T47D (cell line): Measurements from ENCODE around the gene AHI1.
"Not testable (repeated sequence)": the region's sequence is repeated elsewhere in the genome, so short reads cannot be mapped to it uniquely, and the experiment has no call there.

ENCODE experiments used
- DNase-seq, 2 experiments: peaks; one replicate each; pipeline versions ENCODE4 v3.0.0 to v3.0.0-alpha.2; 2011 to 2012; ENCODE audit warnings: low read depth in 1 of 2, low spot score in 1 of 2
- JUND ChIP-seq: IDR thresholded peaks from 2 replicates; pipeline ENCODE4 v1.6.1; 2012; ENCODE audit warnings: low read depth
- in situ Hi-C: cut with HindIII; loops from 2 replicates; pipeline ENCODE4 v1.10.0; 2016; ENCODE audit warnings: low sequenced_read_pairs, low pct_unique_long_range_greater_than_20kb

Gene AHI1

DNA sequence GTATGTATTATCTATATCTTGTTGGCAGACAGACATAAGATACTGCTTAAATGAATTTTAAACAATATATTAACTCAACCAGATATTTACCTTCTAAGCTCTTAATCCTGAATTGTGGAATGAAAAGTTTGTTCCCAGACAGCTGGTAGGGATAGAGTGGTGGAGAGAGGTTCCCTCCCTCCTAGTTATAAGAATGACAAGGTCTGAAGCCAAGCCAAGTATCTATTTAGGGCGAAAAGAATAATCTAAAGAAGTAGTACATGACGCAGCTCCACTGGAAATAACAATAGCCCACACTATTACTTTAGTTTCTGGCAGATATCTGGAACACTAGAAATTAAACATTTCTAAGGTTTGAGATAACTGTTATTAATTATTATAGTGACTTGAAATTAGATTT lies 104.3 kb downstream of the AHI1 start:
- no peak for DNase-seq
- in situ Hi-C loops = no loop called here
- TF ChIP-seq JUND = no peak

DNA sequence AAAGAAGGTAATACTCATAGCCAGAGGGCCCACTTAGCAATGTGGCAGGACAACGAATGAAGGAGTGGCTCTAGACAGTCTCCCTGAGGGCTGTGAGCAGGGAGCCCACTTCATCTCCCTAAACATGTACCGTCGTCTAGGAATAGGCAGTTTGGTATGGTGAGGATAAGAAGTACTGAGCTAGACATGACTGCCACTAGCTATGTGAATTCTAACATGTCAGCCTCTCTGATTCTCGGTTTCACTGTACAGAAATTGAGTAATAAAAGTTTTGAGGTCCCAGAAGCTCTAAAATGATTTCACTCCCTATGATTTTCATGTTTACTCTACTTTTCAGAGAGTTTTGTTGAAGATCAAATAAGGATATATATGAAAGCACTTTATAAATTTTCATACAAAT lies 107.1 kb downstream of the AHI1 start:
- no peak for TF ChIP-seq JUND
- in situ Hi-C loops = no loop called here
- DNase-seq = no peak

DNA sequence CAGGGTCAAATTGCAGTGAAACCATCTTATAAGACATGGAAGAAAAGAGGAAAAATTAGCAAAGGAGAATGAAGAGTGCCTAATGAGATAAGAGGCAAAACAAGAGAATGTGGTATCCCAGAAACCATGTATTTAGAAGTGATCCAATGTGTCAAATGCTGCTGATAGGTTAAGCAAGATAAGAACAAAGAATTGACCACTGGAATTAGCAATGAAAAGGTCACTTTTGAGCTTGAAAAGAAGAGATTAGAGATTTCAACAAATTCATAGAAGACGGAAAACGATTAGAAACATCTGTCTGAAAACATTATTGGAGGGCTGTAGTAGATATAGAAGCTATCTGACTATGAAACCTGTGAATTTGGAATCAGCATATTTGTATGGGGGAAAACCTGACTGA lies 112.2 kb downstream of the AHI1 start:
- no peak for TF ChIP-seq JUND
- in situ Hi-C loops = no loop called here
- no peak for DNase-seq

DNA sequence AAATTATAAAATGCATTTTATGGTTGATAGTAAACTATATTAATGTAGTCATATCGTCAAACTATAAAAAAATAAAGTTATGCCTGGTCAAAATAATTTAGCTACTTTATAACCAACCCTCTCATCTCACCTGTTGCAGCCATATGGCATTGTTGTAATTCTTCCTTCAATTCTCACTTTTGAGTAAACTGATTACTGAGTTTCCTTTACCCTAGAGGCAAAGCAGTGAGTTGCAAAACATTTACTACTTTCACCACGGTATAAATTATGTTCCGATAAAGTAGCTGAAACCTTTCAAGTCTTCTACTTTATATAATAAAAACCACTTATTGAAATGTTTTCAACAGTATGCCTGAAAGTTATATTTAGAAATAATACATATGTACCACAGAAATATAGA lies 113.8 kb downstream of the AHI1 start:
- no peak for TF ChIP-seq JUND
- DNase-seq = no peak
- in situ Hi-C loops = no loop called here

DNA sequence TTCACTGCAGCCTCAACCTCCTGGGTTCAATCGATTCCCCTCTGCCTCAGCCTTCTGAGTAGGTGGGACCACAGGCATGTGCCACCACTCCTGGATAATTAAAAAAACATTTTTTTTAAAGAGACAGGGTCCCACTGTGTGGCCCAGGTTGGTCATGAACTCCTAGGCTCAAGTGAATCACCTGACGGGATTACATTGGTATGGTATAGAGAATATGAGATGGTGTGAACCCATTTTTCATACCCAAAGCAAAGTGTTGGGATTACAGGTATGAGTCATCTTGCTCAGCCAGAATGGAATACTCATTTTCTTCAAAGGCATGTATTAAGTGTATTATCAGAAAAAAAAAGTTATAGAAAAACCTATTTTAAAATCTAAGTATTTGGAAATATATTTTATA lies 114.2 kb downstream of the AHI1 start:
- DNase-seq = no peak
- no peak for TF ChIP-seq JUND
- in situ Hi-C loops = no loop called here

DNA sequence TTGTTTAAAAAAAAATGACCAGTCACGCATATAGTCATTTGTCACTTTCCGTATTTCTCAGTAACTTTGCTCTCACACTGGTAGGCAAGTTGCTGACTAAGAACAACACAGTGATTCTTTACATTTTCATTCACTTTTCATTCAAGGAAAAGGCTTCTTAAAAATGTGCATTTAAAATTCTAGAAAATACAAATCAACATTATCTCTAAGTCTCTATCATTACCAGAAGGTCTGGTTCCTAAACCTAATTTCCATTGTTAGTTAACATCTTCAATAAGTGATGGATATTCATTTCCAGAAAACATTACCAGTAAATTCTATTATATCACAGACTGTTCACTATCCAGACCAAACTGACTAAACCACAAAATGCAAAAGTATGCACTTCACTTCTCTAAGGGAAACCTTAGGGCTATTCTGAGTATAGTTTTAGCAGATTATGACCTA lies 115.3 kb downstream of the AHI1 start:
- TF ChIP-seq JUND = no peak
- DNase-seq = no peak
- in situ Hi-C loops = no loop called here

DNA sequence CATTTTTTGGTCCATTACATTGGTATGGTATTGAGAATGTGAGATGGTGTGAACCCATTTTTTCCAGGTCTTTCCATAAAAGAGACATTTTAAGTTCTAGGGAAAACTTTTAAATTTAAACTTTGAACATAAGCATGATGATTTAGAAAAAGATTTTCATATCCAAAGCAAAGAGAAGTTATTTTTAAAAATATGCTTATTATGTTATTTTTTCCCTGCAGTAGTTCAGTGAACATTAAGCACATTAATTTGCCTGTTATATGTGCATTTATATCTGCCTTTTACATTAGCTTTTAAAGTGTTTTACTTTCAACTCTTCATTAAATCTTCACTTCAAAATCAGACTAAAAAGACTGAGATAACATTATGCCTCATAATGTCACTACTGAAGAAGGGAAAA lies 116.7 kb downstream of the AHI1 start:
- in situ Hi-C loops = no loop called here
- no peak for TF ChIP-seq JUND
- DNase-seq = no peak

DNA sequence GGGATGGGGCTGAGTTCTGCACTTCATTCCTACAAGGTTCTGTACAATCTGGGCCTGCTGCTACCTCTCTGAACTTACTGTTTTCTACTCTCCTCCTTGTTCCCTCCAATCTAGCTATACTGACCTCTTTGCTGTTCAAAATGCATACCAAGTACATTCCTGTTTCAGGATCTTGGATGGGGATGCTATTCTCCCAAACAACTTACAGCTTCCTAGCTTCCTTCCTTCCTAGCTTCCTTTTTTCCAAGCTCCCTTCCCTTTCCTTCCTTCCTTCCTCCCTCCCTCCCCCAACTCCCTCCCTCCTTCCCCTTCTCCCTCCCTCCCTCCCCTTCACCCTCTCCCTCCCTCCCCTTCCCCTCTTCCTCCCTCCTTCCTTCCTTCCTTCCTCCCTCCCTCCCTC lies 117.9 kb downstream of the AHI1 start:
- in situ Hi-C loops = no loop called here
- DNase-seq = no peak
- TF ChIP-seq JUND = no peak

DNA sequence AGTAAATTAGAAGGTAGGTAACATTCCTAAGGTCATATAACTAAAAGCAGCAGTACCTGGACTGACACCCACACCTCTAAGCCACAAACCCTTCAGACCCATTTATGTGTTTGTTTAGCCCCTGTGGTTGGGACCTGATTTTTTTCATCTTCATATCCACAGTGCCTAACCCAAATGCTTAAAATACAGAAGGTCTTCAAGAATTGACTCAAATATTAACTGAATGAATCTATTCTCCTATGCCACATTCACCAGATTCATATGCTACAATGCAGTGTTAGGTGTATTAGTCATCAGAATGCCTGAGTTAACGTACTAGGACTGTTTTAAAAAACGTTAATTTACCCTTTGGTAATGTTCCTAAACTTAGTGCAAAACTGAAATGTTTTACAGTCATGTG lies 124.8 kb downstream of the AHI1 start:
- TF ChIP-seq JUND = no peak
- DNase-seq = no peak
- in situ Hi-C loops = no loop called here

DNA sequence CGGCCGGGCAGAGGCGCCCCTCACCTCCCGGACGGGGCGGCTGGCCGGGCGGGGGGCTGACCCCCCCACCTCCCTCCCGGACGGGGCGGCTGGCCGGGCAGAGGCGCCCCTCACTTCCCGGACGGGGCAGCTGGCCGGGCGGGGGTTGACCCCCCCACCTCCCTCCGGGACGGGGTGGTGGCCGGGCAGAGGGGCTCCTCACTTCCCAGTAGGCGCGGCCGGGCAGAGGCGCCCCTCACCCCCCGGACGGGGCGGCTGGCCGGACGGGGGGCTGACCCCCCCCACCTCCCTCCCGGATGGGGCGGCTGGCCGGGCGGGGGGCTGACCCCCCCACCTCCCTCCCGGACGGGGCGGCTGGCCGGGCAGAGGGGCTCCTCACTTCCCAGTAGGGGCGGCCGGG lies 133.9 kb downstream of the AHI1 start:
- in situ Hi-C loops, DNase-seq: not testable (repeated sequence)

DNA sequence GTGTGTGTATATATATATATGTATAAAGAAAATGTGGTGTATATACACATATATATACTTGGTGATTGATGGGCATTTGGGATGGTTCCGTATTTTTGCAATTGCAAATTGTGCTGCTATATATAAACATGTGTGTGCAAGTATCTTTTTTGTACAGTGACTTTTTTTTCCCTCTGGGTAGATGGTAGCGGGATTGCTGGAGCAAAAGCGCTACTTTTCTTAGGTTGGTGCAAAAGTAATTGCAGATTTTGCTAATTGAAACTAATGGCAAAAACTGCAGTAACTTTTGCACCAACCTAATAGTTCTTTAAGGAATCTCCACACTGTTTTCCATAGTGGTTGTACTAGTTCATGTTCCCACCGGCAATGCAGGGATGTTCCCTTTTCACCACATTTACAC lies 135.4 kb downstream of the AHI1 start:
- no peak for TF ChIP-seq JUND
- in situ Hi-C loops = no loop called here
- no peak for DNase-seq

DNA sequence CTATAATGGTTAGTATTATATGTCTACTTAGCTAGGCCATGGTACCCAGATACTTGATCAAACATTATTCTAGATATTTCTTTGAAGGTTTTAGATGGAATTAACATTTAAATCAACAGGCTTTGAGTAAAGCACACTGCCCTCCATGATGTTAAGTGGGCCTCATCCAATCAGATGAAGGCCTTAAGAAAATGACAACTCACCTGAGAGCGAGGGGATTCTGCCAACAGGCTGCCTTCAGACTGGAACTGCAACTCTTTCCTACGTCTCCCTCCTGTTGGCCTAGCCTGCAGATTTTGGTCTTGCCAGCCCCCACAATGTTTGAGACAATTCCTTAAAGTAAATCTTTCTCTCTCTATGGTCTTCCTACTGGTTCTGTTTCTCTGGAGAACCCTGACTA lies 137.3 kb downstream of the AHI1 start:
- no peak for TF ChIP-seq JUND
- DNase-seq = no peak
- in situ Hi-C loops = no loop called here

DNA sequence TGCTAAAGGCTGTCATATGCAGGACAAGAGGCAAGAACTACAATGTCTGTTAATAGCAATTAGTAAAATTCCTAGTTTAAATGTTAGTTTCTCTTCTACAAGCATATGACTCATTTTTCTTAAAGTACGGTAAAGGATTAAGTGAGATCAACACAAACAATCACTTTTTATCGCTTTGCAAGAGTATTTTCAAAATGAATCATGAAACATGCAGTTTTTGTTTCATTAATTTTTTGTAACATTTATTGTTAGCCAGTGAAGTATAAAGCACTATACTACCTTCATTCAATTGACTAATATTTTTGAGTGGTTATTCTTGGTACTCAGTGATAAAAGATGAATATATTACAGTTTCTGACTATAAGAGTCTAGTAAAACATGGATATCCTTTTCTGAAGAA lies 138.6 kb downstream of the AHI1 start:
- DNase-seq = no peak
- TF ChIP-seq JUND = no peak
- in situ Hi-C loops = no loop called here

DNA sequence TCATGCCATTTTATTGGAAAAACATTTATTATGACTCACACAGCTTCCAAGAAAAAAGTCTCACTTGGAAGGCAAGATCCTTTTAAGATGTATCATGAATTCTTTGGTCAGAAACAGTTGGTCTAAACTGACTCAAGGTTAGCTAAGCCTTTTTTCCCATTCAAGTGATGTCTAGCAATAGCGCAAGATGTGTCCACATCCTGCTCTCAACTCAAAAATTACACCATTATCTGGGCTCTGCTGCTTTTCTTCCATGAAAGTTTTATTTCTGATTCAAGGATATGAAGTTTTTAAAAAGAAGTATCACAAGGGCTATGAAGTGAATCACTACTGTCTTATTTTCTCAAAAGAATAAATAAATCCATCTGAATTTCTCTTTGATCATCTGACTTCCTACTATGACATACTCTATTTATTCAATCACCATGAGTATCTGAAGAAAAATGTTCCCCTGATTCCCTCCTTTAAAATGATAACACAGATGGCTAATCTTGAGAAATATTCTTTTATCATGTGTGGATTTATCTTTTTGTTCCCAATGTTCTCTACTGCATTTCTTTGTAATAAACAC lies 139.2 kb downstream of the AHI1 start:
- no peak for TF ChIP-seq JUND
- no peak for DNase-seq
- in situ Hi-C loops = no loop called here
